HG03045 (cell line): Measurements from ENCODE around the gene TNKS1BP1.

ENCODE experiments used
- ATAC-seq: cut with Tn5 transposase; IDR thresholded peaks from one replicate; pipeline ENCODE4 v1.9.1; 2021; ENCODE audit warnings: mild to moderate bottlenecking, moderate library complexity; ENCODE audit not compliant: unreplicated experiment

TNKS1BP1 gene

DNA sequence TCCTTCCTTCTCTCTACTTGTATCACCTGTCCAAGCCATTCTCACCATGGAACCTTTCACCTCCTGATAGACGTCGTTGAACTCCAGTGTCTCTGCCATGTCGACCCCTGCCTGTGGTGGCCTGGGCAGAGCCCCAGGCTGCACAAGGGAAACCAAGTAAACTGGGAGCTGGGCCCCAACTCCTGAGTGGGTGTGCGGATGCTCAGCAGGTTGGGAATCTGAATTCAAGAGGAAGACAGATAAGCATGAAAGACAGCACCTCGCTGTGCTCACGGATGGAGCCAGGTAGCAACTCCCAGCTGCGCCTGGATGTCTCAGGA, 10.2 kb upstream of the TNKS1BP1 start:
- no peak for ATAC-seq

DNA sequence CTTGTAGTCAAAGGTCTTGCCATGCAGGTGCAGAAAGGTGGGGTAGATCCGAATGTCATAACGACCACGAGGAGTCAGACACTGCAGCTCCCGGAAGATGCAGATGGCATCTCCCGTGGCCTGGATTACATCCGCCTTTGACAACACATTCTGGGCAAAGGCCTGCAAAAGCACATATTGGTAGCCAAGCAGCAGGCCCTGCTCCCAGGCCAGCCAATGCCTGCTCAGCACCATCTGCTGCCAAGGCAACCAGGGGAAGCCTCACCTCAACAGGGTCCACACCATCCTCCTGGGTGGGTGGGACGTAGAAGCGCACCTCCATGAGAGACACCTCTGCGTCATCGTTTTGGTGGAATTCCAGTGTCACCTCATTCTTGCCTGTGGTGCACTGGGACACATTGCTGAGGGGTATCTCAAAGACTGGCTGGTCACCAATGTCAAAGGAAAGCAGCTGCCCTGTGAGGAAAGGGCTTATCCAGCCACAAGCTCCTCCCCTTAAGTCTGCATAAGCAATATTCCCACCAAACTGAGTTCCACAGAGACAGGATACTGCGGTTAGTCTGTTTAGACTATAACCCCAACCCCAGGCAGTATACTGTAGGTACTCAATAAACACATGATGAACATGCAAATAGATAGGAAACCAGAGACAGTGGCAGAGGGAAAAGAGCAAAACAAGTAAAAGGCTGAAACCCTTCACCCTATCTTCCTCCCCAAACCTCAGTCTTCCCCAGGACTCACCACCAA, 8.1 kb upstream of the TNKS1BP1 start:
- no peak for ATAC-seq

DNA sequence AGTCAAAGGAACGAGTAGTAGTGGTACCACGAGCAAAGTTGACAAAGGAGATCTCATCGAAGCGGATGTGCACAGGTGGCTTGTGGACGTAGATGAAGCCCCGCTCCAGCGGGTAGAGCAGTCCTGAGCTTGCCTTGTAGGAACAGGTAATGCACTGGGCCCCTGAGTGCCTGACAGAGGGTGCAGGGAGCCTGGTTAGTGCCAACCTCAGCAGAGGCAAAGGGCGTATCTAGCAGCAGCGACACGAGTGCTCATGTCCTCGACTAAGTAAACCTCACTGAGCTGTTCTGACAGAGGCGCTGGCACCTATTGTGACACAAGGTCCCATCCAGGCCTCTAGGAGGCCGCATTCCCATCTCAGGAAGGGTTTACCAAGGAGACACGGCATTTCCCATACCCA, 7.0 kb upstream of the TNKS1BP1 start:
- no peak for ATAC-seq

DNA sequence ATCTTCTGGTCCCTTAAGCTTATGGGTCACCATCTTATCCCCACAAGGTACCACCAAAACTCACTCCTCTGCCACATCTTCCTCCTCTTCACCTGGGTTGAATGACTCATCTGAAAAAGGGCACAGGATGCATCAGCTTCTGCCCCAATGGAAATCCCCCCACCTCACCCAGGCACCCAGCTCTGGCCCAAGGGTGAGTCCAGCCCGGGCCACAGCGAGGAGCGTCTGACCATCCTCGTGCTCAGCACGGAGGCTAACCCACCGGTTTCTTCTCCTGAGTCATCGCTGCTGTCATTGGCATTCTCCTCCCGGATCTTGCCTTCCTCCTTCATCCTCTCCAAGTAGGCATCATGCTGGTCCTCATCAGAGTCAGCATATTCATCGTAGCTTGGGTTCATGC, 5.3 kb upstream of the TNKS1BP1 start:
- no peak for ATAC-seq

DNA sequence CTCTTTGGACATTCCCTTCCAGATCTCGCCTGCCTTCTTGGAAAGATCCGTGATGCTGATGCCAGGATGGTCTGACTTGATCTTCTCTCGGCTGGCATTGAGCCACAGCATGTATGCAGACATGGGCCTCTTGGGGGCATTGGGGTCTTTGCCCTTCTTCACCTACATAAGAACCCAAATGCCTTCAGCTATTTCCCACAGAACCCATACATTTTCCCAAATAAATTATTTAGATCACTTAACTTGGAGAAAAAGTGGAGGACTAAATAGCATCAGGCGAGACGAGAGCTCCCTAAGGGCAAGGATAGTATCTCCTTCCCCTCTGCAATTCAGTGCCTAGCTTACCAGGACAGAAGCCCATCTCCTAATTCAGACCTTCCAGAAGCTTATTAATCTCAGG, 3.0 kb upstream of the TNKS1BP1 start:
- no peak for ATAC-seq

DNA sequence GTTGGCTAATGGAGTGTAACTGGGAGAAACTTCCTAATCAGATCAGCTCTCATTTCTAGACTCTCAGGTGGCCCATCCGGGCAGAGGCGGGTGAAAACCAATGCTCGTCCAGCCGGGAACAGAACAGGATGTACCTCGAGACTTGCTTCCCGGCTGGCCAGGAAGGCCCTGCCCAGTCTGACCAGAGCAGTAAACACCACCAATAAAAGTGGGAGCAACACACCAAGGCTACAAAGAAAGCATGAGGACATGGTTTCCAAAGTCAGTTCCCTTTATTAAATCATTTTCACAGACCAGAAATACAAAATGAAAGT, 940 bp upstream of the TNKS1BP1 start:
- ATAC-seq: no peak

DNA sequence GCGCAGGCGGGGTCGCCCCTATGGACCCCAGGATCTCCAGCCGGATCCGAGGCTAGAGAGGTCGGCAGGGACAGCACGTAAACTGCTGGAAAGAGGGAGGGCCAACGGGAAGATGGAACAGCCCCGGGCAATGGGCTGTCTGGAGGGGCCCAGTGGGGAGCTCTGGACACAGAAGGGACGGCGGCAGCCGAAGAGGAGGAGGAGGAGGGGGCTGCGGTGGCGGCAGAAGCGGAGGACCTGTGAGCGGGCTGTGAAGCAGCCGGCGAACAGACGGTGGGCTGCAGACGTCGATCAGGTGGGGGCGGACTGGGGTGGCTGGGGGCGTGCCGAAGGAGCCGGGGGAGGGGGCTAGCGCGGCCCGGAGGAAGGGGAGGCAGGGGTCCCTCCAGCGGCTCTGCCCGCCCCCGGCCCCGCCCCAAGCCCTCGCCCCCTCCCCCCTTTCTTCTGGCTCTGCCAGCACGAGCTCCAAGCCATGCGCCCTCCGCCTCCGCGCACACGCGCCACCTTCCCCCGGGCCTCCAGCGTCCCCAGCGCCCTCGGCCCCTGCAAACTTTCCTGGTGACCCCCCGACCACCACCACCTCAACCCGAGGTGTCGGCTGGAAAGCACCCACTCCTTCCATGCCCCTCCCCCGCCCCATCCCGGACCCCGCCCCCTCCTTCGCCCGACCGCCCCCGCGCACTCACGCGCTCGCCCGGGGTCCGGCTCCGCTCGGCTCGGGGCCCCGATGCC, 432 bp downstream of the TNKS1BP1 start:
- no peak for ATAC-seq

DNA sequence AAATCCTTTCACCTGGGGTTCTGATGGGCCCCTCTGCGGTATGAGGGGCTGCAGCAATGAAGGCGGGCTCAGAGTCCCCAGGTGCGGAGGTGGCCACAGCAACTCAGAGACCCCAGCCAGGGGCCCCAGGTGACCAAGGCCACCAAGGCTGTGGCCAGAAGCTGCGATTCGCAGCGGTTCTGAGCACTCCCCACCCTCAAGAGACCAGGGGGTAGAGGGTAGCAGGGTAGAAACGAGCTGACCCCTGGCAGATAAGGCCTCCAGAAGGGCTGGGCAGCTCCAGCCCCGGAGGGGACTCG, 948 bp downstream of the TNKS1BP1 start:
- ATAC-seq: no peak

DNA sequence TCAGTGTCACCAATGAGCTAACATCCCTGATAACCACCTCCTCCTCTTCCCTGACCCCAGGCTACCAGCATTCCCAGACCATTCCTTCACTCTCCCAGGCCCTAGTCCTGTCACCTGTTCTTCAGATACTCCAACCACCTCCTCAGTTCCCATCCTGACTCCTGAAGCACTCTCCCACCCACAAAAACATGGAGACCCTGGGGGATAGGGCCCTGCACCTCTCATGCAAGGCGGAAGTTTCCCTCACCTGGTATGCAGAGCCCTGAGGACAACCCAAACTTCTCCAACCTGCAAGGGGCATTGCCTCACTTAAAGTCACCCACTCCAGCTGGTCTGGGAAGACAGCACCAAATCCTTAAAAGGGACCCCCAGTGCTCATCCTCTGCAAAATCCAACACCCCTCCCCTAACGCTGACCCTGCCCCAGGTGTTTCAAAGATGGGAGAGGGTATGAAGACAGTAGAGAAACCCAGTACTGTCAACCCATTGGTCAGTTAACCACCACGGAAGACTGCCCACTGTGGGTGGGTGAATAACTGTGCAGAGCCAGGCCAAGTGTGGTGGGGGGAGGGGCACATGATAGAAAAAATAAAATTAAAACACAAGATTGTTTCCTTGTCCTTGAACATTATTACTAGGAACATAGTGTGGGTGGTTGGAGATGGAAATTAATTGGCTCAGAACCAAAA, 1.4 kb downstream of the TNKS1BP1 start:
- ATAC-seq: no peak

DNA sequence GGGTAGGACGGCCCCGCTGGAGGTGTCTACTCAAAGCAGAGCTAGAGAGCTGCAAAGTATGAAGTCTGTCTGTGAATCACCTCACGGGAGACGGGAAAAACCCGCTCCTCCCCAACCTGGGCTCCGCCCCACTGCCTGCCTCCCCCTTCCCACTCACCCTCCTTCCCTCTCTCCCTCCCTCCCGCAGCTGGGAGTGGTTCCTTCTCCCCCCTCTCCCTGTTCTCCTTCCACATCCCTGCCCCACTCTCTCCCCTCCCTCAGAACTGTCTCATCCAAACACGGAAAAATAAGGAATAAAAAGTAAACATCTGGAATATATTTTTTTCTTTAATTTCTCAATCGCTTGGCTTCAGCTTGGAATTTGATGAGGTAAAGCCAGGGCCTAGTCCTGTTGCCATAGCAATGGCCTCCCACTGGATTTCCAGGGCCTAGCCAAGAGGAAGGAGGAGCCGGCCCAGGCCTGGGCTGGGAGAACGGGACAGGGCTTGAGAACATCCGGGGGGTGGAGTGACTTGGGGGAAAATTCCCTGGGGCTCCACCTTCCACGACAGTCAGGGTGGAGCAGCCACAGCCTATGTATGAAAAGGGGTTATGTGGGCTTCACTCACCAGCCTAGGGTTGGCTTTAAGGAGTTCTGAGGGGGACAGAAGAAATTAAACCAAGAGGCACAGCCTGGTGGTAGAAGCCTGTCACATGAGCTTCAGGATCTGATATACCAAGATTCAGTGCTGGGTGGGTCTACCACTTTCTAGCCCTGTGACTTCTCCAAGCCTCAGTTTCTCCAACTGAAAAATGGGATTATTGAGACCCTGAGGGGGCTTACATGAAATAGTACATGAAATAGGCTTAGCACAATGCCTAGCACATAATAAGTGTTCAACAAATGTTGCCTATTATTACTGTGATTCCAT, 2.2 kb downstream of the TNKS1BP1 start:
- no peak for ATAC-seq

DNA sequence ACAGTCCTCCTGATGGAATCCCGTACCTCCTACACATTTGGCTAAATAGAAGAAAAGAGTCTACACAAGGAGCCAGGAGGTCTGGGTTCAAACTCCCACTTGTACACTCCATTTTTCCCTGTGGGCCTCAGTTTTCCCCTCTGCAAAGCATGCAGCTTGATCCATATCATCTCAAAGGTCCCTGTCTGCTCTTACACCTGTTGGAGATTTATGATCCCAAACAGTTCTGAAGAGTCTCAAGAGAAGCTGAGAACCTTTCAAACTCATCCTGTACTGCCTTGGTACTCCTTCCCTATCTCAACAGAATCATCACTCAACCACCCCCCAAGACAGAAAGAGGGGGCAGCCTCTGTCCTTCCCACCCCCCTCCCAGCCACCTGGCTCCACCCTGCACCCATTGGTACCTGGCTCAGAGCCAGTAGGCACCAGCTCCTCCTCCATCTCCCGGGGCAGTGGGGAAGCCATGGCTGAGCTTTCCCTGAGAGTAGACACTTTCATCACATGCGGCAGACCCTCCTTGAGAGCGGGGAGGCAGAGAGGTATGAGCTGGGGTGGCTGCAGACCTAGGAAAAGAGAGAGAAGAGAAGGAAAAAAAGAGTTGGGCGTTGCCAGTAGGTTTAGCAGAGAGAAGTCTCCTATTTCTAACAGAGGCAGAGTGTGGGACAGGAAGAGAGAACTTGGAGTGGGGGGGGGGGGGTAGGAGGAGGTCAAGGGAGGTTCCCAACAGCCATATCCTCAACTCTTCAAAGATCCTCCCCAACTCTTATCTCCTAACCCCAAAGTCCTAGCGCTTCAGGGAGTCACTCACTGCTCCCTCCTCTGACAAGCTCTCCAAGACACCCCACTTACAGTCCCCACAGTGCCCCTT, 3.1 kb downstream of the TNKS1BP1 start:
- no peak for ATAC-seq

DNA sequence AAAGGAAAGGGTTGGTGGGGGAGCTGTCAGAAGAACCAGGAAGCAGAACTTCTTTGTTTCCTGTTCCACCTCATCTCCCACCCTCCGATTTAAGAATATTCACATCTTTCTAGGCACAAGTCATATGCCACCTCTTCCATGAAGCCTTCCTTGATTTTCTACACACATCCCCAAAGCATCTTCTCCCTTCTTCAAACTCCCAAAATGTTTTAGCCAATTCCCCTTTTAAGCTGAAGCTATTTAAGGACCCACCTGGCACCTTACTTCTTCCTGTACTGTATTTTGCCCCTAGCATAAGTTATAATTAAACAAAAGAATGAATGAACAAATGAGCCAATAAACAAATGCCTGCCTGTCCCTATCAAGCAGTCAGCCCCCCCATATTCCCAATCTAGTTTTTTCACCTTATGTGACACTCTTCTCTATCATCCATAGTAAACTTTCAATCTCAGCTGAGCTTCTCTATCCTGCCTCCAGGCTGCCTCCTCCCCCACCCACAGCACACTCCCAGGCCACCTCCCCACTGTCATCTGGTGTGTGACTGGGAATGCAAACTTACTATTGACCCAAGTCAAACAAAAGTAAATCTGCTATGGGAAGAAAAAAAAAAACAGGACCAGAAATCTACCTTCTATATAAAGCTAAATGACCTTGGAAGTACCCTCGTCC, 3.9 kb downstream of the TNKS1BP1 start:
- no peak for ATAC-seq

DNA sequence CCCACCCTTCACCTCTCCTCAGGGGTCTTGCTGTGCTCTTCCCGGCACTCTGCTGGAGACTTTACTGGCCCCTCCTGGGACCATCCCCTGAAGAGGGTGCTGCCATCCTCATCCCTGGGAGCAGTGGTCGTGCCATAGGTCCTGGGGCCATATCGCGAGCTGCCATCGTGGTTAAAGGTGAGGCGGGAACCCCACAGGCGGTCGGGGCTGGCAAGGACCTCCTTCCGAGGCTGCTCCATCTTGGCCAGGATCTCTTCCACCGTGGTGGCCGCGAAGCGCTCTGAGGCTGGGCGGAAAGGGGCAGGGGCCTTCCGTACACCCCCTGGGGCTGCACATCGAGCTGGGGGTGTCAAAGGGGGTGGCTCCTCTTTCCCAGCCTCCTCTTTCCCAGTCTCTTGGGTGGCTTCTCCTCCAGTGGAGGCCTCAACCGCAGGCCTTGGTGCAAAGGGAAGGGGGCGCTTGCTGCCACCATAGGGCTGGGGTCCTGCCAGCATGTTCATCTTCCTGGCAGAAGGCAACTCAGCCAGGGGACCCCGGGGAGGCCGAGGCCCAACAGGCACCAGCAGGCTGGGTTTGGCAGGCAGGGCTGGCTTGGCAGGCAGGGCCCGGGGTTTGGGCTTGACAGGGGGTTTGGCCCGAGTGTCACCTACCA, 4.6 kb downstream of the TNKS1BP1 start:
- ATAC-seq: no peak

DNA sequence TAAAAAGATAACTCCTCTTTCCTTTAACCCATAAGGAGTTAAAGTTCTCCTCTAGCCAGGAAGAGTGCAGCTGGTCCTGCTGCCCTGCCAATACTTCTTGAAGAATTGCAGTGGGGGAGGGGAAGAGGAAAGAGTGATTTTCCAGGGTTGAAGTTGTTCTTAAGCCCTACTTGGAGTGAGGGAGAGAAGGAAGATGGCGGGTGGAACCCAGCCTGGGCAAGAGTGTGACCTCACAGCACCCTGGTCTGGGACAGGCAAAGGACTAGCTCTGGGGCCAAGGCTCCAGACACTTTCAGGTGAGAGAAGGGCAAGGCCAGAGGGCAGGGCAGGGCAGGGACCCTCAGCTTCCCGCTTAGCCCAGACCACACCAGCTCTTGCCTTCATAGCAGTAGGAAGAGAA, 6.6 kb downstream of the TNKS1BP1 start:
- no peak for ATAC-seq

DNA sequence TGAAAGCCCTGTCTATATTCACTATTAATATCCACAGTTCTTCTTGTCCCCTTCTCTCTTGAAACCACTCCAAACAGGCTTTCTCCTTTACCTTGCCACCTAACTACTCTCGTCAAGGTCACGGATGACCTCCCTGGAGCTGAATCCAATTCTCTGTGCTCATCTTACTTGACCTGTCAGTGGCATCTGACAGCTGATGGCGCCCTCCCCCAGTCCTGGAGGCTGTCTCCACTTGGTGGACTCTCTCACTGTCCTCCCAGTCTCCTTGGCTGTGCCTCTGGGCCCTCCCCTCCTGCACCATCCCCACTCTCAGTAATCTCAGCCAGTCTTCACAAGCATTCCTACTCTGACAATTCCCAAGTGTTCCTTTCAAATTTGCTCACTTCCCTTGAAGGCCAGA, 8.7 kb downstream of the TNKS1BP1 start:
- no peak for ATAC-seq

DNA sequence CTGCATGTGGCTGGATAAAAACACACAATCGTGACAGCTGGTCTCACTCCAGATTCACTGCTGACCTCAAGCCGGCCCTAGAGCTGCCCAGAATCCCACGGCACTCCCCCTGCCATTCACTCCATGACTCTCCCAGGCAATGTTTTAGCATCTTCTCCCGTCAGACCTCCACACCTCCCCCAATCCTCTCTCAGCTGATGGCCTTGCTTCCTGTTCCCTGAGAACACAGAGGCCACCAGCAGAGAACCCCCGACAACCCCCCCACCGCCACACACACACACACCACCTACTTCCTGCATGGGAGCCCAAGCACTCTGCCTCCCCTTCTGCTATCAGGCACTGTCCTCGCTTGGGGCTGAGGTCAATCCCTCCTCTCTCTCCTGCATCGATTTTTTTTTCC, 9.3 kb downstream of the TNKS1BP1 start:
- ATAC-seq: no peak

DNA sequence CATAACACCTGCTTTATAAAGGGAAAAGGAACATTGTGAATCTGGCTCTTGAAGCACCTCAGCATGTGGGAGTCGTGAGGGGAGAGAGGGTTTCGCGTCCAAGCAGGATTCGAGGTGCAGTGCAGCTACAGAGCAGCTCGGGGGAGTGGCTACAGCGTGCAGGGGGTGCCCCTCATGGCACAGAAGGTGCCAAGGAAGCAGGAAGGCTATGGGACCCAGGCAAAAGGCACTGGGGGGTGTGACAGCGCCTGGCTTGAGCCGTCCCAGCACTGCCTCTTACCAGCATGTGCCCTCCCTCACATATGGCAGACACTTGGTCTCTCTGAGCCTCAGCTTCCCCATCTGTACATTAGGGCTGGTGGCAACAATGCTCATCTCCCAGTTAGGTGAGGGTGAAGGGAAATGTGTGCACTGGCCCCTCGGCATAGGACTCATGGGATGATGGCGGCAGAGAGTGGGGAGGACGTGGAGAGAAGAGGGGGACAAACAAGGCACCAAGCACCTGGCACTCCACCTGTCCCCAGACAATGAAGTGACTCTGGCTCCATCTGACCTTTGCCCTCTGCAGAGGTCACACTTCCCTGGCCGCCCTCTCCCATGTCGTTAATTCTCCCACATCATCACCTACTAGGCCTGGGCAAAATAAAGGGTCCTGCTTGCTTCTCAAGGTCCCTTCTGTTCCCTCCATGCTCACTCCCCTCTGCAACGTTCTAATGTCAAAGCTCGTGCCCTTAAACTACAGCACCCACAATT, 10.4 kb downstream of the TNKS1BP1 start:
- no peak for ATAC-seq

DNA sequence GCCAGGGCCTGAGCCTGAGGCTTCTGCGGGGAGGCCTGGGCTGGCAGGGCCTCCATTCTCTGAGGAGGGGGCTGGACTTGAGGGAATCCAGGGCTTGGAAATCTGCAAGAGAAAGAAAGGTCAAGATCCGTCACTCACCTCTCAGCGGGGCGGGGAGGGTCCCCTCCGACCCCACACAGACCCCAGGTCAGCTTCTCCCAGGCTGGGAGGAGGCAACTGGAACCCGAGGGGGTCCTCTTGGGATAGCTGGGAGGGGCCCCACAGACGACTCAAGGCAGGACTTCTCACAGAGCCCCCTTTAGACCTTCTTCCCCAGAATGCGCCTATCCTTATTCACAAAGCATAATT, 11.0 kb downstream of the TNKS1BP1 start:
- ATAC-seq: no peak
